ENCODE results near the gene CATSPERE.

DNA sequence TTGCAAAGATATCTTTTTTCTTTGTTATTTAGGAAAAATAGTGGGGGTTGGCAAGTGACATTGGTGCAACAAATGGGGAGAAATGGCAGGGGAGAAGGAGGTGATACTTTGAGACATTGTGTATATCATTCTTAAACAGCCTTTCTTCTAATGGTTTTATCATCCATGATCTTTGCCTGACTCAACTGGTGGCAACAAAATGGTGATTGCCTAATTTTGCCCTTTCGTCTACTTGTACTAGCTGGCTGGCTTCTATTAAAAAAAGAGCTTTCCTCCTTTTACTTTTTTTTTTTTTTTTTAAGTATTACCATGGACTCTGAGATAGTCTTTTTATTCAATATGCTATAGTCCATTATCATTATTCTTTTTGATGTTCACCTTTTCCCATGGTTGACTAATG is 219.6 kb downstream of the CATSPERE start:
- TF ChIP-seq EZH2 (IDR thresholded peaks at IDR 0.05; ENCODE audit: borderline replicate concordance, low read length): no peak
- no peak for TF ChIP-seq CTCF (IDR thresholded peaks at IDR 0.05; ENCODE audit: low read length)

Data from OCI-LY1 (cell line).